GM21737 (cell line): ENCODE measurements around the gene OR5H2.
A peak's percentile ranks its signal among the peaks of the same experiment; 100 is the strongest.

ENCODE experiments used
- ATAC-seq: cut with Tn5 transposase; IDR thresholded peaks from one replicate; pipeline ENCODE4 v1.9.1; 2021; ENCODE audit warnings: mild to moderate bottlenecking, moderate library complexity; ENCODE audit not compliant: unreplicated experiment

OR5H2 gene

GRCh38 chr3:98329392-98330124 lies 47.3 kb downstream of the OR5H2 start:
- peak; percentile 52 for ATAC-seq

GRCh38 chr3:98331329-98331728 lies 49.0 kb downstream of the OR5H2 start:
- ATAC-seq, result no peak
